Cardiac septum (tissue), 1 donor: ENCODE results near the gene SNX17. TPM values are rescaled to one million over a fixed set of nuclear protein-coding genes. Genes with fewer than 3 reads are reported as not detected.
A peak's percentile ranks its signal among the peaks of the same experiment; 100 is the strongest.
"Not testable (repeated sequence)": the region's sequence is repeated elsewhere in the genome, so short reads cannot be mapped to it uniquely, and the experiment has no call there.

Source experiments
- DNase-seq: peaks from one replicate; pipeline ENCODE4 v3.0.0-alpha.2; 2020; ENCODE audit warnings: low spot score
- intact Hi-C: fragments of 100-400 bp; cut with DNase I; formaldehyde crosslinking; loops from one replicate; pipeline ENCODE4 v1.14.0; 2022
- long read RNA-seq: library from polyadenylated mRNA; unstranded; transcript quantifications from one replicate; pipeline ENCODE4 v2.0.0, GENCODE V29; 2021
- total RNA-seq: library from RNA; stranded (reverse); fragmentation: NEBNext Ultra II Directional; extraction: Animal tissue kit (Norgen Biotek cat#: 25700); gene quantifications from one replicate; pipeline ENCODE4 v1.2.1, GENCODE V29; 2021
- donor health status: DM: no; HTN: no; CAD: no.

Gene SNX17, protein sequence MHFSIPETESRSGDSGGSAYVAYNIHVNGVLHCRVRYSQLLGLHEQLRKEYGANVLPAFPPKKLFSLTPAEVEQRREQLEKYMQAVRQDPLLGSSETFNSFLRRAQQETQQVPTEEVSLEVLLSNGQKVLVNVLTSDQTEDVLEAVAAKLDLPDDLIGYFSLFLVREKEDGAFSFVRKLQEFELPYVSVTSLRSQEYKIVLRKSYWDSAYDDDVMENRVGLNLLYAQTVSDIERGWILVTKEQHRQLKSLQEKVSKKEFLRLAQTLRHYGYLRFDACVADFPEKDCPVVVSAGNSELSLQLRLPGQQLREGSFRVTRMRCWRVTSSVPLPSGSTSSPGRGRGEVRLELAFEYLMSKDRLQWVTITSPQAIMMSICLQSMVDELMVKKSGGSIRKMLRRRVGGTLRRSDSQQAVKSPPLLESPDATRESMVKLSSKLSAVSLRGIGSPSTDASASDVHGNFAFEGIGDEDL
- total RNA-seq = 80.3 TPM
- long read RNA-seq, transcript SNX17-201 (15 exons, 2,044 nt) = major isoform, 258 of 290 reads
- long read RNA-seq, partial matches to known transcripts = 12 of 290 reads
- long read RNA-seq, other reads (novel, unspliced or antisense) = 13 of 290 reads

DNA sequence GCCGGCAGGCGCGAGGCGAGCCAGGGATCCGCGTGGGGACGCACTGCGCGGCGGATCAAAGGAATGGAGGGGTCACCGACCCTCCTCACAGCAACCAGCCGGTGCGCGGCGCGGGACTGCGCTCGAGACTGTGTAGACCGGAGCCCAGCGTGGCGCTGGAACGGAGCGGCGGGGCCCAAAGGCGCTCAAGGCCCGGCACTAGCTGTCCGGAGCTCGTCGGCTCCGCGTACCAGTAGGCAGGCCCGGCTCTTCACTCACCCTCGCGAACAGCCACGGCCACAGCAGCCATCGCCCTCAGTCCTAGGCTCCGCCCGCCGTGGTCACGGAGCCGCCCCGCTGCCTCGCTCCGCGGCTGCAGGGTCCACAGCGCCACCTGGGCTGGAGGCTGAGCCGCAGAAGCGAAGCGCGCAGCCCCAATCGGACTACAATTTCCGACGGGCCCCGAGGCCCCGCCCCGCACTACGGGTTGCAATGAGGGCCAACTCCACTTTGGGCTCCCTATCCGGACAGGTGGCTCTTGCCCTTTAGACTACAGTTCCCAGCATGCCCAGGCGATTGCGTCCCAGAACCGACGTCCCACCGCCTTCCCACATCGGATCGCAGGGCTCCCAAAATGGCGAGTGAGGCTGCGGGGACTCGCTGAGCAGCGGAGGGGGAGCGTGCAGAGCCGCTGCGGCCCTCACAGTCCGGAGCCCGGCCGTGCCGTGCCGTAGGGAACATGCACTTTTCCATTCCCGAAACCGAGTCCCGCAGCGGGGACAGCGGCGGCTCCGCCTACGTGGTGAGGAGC is at the start of gene SNX17, which contains the start of gene EIF2B4:
Gene SNX17 (plus strand): TSS at position 591 of the 790 bp plus-strand sequence. CDS start 128 bp downstream, at position 719.
Gene EIF2B4 (minus strand): TSS at position 313 of the 790 bp plus-strand sequence. CDS start 24 bp downstream, at position 289.
- DNase-seq = peak; percentile 100
- intact Hi-C loops = loop anchor here (1.0 to 2.0 kb wide), 4 partner anchors 14 to 157 kb away; partner anchors contain the start of genes ATRAID, GTF3C2, MPV17 and NRBP1

DNA sequence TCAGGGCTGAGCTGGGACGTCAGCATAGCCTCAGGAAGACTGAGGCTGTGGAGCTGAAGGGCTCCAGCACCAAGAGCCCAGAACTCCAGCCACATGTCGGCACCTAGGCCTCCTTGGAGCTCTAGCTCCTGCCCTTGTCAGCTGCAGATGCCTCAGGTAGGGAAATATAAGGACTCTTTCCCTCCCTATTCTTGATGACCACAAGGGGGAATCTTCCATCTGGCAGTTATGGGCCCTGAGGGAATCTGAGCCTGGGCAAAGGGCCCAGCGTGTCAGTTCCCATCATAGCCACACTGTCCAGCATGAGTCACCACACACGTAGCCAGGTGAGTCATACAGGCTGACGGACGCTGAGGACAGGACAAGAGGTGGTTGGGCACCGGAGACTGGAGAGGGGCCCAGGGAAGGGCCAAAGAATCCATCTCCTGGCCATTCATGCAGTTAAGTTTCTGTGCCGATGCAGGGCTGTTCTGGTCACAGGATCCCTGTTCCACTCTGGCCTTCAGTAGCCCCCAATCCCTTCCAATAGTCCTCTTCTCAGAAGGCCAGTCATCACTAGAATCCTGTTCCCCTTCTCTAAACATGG is 49.4 kb upstream of the SNX17 start:
- DNase-seq = peak; percentile 84
- intact Hi-C loops = no loop called here

DNA sequence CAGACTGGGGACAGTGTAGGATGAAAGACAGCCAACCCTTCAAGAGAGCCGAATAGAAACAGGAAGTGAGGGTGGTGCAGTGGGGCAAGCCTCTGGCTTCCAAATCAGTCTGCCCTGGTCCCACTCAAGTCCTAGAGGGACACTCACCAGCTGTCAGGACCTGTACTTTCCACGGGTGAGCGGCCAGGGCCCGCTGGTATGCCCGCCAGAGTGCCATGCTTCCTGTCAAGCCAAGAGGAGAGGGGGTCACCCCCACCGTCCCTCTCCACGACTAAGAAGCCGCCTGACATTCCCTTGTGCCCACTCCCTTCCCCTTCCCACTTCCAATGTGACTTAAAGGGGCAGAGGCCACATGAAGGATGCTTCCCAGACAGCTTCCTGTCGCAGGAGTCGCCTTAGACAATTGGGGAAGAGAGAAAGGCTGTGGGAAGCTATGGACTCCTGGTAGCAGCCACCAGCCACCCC is 48.1 kb upstream of the SNX17 start:
- DNase-seq = no peak
- intact Hi-C loops = loop anchor here (2.0 kb wide), 1 partner anchor 34 kb away; the partner anchor contains the start of gene GTF3C2

DNA sequence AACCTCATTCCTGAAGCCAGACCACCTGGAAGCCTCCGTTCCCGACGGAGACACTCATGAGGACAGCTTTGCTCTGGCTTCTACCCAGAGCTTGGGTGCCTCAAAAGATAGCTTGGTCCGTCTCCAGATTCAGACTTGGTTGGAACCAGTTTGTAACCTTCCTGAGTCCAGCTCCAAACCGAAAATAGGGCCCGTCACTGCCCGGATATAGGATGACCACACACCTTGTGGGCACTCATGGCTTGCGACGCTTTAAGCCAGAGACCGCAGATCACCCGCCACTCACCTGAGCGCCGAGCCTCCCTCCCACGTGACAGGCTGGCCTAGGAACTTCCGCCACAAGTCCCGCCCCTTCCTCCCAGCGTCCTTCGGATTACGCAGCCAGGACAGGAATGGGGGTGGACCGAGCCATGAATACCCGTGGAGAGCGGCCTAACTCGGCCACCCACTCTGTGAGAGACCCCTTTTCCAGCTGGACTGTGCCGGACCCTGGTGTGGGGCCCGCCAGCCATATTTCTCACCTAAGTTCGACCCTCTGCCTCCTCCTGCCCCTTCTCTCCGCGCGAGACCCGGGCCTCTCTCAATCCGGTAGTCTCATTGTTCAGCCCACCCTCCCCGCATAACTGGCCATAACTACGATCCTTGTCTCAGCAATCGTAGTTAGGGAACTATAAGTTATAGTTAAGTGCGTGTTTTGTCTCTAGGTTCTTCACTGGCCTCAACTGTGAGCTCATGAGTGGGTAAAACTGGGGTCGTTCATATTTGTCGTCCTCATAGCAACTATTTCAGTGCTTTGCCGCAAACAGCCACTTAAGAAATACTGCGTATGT is 47.4 kb upstream of the SNX17 start, which contains the start of gene MPV17:
Gene MPV17 (minus strand): TSS at position 332 of the 830 bp plus-strand sequence. CDS start 580 bp downstream, outside the sequence.
- intact Hi-C loops = loop anchor here (1.0 to 2.0 kb wide), 2 partner anchors 34 to 47 kb away; partner anchors contain the start of genes EIF2B4, GTF3C2 and SNX17
- peak; percentile 97 for DNase-seq

DNA sequence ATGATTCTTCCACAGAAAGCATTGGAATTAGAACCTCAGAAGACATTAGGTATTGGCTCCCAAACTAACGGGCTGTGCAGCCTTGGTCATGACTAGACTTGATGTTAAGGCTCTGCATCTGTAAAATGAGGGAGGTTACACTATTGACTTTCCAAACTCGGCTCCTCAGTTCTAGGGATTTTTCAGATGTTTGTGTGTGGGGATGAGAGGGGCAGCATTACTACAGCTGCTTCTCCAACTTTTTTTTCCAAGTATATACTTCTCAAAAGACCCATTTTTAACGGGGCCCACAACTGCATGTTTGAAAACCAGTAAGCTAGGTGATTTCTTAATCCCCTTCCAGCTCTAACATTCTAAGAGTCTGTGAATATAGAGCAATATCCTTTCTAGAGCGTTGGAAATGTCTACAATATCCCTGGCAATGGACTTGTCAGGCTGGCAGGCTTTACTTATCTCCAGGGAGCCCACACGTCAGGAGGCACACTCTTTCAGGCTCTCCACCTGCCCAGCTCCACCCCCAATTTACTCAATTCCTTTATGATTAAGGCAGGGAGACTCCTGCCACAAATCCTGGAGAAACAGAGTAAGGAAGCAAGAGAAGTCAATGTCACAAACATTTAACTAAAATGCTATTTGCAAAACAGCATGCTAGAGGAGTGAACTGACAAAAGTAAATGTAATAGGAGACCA is 46.7 kb upstream of the SNX17 start:
- intact Hi-C loops = loop anchor here (1.0 to 2.0 kb wide), 2 partner anchors 33 to 47 kb away; partner anchors contain the start of genes EIF2B4, GTF3C2 and SNX17
- no peak for DNase-seq

DNA sequence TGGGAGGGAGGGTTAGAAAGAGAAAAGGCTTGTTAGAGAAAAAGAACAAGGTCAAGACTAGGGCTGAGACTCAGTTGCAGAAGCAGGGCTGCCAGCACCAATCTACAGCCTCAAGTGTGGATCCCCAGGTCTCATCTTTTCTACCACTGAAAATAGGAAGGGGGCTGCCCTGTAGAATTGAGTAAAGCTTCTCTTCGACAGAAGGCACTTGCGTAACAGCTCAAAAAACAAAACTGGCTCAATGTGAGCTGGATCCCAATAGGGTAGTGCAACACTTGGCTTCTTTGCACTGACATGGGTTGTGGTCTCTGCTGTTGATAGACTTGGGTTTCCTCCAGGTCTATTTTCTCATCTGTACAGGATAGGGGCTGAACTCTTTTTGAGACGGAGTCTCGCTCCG is 45.7 kb upstream of the SNX17 start:
- intact Hi-C loops = no loop called here
- no peak for DNase-seq

DNA sequence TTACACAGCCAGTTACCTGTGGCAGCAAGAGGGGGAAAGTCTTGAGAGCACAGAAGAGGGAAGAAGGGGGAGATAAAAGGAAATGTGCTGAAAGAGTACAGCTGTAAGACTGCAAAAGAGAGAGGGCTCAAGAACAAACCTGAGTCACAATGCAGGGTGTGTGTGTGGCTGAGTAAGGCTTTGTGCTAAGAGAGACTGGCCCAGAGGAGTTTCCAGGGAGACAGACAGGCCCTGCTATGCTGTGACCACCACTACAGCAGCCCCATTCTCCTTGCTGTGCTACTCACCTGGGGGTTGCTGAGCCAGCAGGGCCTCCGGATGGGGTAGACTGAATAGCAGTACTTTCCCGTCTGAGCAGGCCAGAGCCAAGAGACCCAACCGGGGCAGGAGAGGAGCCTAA is 35.1 kb upstream of the SNX17 start:
- intact Hi-C loops = no loop called here
- no peak for DNase-seq

DNA sequence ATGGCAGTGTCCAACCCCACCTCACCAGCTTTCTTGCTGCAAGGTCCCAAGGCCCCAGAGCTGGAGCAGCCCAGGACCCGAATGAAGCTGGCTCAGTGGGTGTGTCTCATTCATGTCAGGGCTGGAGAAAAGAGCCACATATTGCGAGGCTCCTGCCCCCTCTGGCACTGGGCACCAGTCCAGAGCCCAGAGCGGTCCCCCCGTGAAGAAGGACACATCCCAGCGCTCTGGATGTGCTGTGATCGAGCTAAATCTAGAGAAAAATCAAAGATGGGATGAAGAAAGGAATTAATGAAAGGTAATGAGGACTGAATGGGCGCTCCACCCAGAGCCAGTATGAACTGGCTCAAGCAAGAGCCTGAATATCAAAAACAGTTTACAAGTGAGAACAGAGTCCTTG is 34.2 kb upstream of the SNX17 start:
- intact Hi-C loops = no loop called here
- no peak for DNase-seq

DNA sequence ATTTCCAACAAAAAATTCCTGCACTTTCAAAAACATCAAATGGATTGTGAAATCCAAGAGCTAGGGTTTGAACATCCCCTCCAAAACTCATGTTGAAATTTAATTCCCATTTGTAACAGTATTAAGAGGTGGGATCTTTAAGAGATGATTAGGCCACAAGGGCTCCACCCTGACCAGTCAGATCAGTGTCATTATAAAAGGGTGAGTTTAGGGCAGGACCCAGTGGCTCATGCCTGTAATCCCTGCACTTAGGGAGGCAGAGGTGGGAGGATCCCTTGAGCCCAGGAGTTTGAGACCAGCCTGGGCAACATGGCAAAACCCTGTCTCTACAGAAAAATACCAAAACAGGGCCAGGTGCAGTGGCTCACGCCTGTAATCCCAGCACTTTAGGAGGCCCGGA is 22.8 kb upstream of the SNX17 start:
- intact Hi-C loops = no loop called here
- no peak for DNase-seq

DNA sequence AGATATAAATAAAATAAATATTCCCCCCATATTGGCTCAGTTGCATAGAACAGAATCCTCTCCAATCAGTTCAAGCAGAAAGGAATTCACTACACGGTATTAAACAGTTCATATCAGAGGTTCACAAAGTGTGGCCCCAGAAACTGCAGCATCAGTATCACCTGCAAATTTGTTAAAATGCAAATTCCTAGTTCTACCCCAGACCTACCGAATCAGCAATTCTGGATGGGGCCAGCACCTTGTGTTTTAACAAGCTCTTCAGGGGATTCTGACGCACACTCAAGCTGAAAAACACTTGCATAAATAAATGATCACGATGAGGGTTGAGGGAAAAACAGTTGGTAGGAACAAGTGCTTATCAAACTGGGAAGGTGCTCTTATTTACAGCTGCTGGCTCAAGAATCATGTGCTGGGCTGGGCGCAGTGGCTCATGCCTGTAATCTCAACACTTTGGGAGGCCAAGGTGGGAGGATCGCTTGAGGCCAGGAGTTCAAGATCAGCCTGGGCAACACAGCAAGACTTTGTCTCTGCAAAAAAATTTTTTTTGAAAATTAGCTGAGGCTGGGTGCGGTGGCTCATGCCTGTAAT is 20.2 kb upstream of the SNX17 start:
- no peak for DNase-seq
- intact Hi-C loops = no loop called here

DNA sequence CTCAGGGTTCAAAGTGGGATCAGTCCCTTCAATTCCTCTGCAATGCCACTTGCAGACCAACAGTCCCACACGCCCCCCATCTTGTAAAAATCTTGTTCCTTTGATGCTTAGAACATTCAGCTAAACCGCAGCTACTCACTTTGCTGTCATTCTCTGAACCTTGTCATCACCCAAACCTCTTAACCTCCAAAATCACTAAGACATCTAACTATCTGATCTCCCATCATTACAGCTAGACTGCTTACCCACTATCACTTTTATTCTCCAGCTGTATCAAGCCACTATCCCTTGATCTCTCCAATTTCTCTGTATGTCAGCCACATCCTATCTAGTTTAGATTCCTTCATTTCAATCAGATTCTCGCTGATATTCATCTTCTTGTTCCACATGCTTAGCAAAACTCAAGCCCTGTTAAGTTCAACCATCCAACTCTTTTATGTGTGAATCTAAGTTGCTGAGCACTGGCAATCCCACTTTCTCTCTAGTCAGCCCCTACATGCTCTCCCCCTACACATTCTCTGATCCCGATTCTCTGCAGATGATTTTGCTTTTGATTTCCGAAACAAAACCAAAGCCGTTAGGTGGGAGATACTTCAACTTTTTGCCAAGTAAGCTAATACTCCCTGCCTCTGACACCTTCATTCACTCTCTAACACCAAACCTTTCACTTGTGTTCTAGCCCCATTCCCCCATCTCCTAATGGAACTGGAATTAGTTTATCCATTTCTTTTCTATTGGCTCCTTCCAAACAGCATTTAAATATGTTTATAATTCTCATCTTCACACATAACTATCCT is 18.4 kb upstream of the SNX17 start:
- no peak for DNase-seq
- intact Hi-C loops = no loop called here

DNA sequence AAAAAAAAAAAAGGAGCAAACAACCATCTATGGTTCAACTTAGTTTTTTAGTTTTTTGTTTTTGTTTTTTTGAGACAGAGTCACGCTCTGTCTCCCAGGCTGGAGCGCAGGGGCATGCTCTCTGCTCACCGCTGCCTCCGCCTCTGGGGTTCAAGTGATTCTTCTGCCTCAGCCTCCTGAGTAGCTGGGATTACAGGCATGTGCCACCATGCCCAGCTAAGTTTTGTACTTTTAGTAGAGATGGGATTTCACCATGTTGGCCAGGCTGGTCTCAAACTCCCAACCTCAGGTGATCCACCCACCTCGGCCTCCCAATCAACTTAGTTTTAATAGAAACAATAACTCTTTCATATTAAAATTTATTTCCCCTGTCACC is 17.0 kb upstream of the SNX17 start:
- DNase-seq, intact Hi-C loops: not testable (repeated sequence)

DNA sequence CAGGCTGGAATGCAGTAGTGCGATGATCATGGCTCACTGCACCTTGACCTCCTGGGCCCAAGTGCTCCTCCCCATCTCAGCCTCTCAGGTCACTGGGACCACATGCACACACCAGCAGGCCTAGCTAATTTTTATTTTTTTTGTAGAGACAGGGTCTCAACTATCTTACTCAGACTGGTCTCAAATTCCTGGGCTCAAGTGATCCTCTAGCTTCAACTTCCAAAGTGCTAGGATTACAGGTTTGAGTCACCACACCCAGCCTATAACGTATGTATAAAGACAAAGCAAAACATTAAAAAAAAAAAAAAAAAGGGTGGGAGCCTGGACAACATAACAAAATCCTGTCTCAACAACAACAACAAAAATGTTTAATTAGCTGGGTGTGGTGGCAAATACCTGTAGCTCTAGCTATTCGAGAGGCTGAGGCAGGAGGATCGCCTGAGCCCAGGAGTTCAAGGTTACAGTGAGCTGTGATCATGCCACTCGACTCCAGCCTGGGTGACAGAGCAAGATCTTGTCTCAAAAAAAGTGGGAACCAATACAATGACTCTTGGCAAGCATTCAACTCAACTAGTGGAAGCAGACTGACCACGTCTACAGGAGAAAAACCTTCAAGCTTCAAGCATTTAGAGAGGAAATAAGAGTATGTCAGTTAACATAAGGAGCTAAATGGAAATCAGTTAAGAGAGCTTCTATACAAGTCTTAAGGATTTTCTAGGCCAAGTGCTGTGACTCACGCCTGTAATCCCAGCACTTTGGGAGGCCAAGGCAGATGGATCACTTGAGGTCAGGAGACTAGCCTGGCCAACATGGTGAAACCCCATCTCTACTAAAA is 16.4 kb upstream of the SNX17 start:
- intact Hi-C loops = no loop called here
- DNase-seq = no peak

DNA sequence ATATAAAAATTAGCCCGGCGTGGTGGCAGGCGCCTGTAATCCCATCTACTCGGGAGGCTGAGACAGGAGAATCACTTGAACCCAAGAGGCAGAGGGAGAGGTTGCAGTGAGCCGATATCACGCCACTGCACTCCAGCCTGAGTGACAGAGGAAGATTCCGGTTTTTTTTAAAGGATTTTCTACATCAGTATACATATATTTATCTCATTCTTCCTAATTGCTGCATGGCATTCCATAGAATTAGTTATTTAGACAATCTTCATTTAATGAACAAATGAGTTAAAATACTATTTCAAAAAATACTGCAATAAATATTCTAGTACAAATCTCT is 15.9 kb upstream of the SNX17 start:
- intact Hi-C loops = no loop called here
- DNase-seq = no peak

DNA sequence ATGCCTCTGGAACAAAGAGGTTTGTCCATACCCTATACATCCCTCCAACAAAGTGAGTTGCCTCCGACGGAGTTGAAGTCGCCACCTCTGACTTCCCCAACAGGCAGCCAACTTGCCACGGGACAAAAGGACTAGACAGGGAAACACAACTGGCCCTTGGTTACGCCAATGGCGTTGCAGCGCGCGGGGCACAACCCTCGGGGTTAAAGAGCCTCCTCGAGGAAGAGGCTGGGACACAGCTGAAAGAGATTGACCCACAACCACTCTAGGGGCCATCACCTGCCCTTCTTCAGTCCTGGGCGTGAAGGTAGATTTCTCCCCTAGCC is 14.4 kb upstream of the SNX17 start:
- intact Hi-C loops = loop anchor here (1.0 to 2.0 kb wide), 2 partner anchors 14 to 33 kb away; partner anchors contain the start of genes EIF2B4, MPV17 and SNX17
- no peak for DNase-seq
